Right lobe of liver (tissue), 6 donors: ENCODE results near the gene SIK3. TPM values are rescaled to one million over a fixed set of nuclear protein-coding genes. Genes with fewer than 3 reads are reported as not detected.

Experiments used
- ATAC-seq, 4 donors: fragments of 200-7000 bp; cut with Tn5 transposase; one replicate each; pipeline ENCODE4 v1.9.1; 2020; ENCODE audit warnings: mild to moderate bottlenecking in 4 of 4, moderate library complexity in 4 of 4
- DNase-seq, 3 donors: peaks; one replicate each; pipeline ENCODE4 v3.0.0-alpha.2; 2020
- H3K27ac ChIP-seq, 3 donors: fragments of 200-600 bp; one replicate each; pipeline ENCODE4 v1.8.0; 2022
- H3K27me3 ChIP-seq, 2 donors: fragments of 200-600 bp; one replicate each; pipeline ENCODE4 v1.8.0; 2022
- H3K36me3 ChIP-seq, 4 donors: fragments of 200-600 bp; sonication (generic) in 1 of 4; one replicate each; pipeline versions ENCODE4 v1.5.1 to v1.8.0; 2017 to 2022; ENCODE audit warnings: control low read depth in 1 of 4
- H3K4me1 ChIP-seq, 4 donors: fragments of 200-600 bp; sonication (generic) in 1 of 4; one replicate each; pipeline versions ENCODE4 v1.5.1 to v1.8.0; 2017 to 2022; ENCODE audit warnings: control low read depth in 1 of 4
- H3K4me3 ChIP-seq, 3 donors: fragments of 200-600 bp; one replicate each; pipeline ENCODE4 v1.8.0; 2022
- H3K9me3 ChIP-seq, 4 donors: fragments of 200-600 bp; sonication (generic) in 1 of 4; one replicate each; pipeline versions ENCODE4 v1.5.1 to v1.8.0; 2017 to 2022; ENCODE audit warnings: control low read depth in 1 of 4
- CTCF ChIP-seq, 4 donors: fragments of 200-600 bp in 3 of 4; fragments of 450-650 bp in 1 of 4; IDR thresholded peaks; one replicate each; pipeline versions ENCODE4 v1.5.1 to v1.8.0; 2016 to 2022; ENCODE audit warnings: antibody characterized with exemption in 4 of 4, mild to moderate bottlenecking in 2 of 4
- POLR2A ChIP-seq: fragments of 450-650 bp; IDR thresholded peaks from one replicate; pipeline ENCODE4 v1.6.1; 2017; ENCODE audit warnings: antibody characterized with exemption, mild to moderate bottlenecking
- WGBS: methylation state at CpG from one replicate; pipeline ENCODE4 v1.1.6; 2018; ENCODE audit warnings: low coverage, low lambda C conversion rate; ENCODE audit not compliant: insufficient coverage; ENCODE audit errors: missing lambda C conversion rate; 5-methylcytosine and 5-hydroxymethylcytosine counted together
- intact Hi-C, 2 donors: fragments of 100-400 bp; cut with DNase I; formaldehyde crosslinking; loops; one replicate each; pipeline versions ENCODE4 v1.11.2 to v1.14.1; 2022
- total RNA-seq, 6 experiments: library from RNA; depleted of rRNA in 2 of 6; stranded (reverse); fragments of >200 nt in 2 of 6; fragmentation: NEBNext Ultra II Directional in 3 of 6; extraction: Animal tissue kit (Norgen Biotek cat#: 25700) in 3 of 6; gene quantifications; one replicate each; pipeline versions ENCODE4 v1.1.0 to v1.2.4, GENCODE V29; 2016 to 2023
- donor health status: DM: no; HTN: yes; CAD: no.
- donor health status: DM: no; HTN: no; CAD: no.
- donor health status: DM: no; HTN: no; CAD: no.
- donor health status: DM: no; HTN: yes; CAD: no.
- donor health status: DM: no; HTN: yes; CAD: no.

The SIK3 gene
- total RNA-seq, 6 experiments from 2014 or later = 22.0 to 35.4 (median 26.8) TPM

GRCh38 chr11:116855413-116855812 is 242.8 kb downstream of the SIK3 start:
- H3K4me1 ChIP-seq = peaks cover 0 to 31% (median 14%) of the 10 kb centered on the region in 4 donors
- H3K4me3 ChIP-seq = no peak overlapping the region

DNA sequence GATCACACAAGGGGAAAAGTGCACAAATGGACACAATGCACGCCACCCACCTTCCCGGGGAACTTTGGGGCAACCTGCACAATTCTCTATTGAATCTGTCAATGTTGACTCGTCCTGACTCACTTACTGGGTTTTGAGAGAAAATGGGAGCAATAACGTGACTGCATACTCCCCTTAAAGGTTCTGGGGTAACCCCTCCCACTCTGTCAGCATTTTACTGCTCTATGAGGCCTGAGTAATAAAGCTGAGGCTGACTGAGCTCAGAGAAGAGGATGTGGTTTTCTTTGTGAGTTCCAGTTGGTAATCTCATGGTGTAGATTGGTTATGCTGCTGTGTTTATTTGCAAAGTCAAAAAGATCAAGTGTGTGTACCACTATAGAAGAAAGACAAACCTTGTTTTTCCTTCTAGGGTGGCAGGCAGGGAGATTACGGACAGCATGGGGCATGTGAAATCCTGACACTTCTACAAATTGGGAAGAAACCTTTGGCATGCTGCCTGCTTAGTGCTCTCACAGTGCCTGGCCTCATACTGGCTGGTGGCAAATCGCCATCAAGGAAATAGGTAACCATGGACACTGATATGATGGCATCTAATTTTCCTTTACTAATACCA is 244.7 kb downstream of the SIK3 start:
- Histone ChIP-seq H3K4me1 (peaks cover 0 to 31% (median 14%) of the 10 kb centered on the region in 4 donors), H3K27me3 (no peaks in the 10 kb centered on the region), H3K27ac (no peak overlapping the region), H3K36me3 (peaks cover 0 to 17% (median 3%) of the 10 kb centered on the region in 4 donors), H3K9me3 (no peaks in the 10 kb centered on the region), H3K4me3 (no peak overlapping the region)
- DNase-seq (no peak), ATAC-seq (peak; percentile 40 to 49 (median 45))
- intact Hi-C loops = loop anchor here in 1 of 2 donors (10.0 kb wide), 1 partner anchor 371 kb away; no protein-coding TSS in a partner anchor
- TF ChIP-seq CTCF (IDR thresholded peaks at IDR 0.05) (no peak), POLR2A (no peak)
- WGBS = 52% methylated on average over 6 of the region's 6 CpGs

More at GRCh38 chr11:116855413-116855812, 242.8 kb downstream of the SIK3 start:
- no peak for ATAC-seq
- TF ChIP-seq CTCF (IDR thresholded peaks at IDR 0.05) = no peak
- TF ChIP-seq POLR2A = no peak
- Histone ChIP-seq H3K27me3 (no peaks in the 10 kb centered on the region), H3K9me3 (no peaks in the 10 kb centered on the region), H3K27ac (no peak overlapping the region), H3K36me3 (peaks cover 0 to 22% (median 0%) of the 10 kb centered on the region in 4 donors)
- DNase-seq = no peak
- intact Hi-C loops = loop anchor here in 1 of 2 donors (10.0 kb wide), 1 partner anchor 369 kb away; no protein-coding TSS in a partner anchor
- WGBS = 70% methylated on average over 7 of the region's 7 CpGs

DNA sequence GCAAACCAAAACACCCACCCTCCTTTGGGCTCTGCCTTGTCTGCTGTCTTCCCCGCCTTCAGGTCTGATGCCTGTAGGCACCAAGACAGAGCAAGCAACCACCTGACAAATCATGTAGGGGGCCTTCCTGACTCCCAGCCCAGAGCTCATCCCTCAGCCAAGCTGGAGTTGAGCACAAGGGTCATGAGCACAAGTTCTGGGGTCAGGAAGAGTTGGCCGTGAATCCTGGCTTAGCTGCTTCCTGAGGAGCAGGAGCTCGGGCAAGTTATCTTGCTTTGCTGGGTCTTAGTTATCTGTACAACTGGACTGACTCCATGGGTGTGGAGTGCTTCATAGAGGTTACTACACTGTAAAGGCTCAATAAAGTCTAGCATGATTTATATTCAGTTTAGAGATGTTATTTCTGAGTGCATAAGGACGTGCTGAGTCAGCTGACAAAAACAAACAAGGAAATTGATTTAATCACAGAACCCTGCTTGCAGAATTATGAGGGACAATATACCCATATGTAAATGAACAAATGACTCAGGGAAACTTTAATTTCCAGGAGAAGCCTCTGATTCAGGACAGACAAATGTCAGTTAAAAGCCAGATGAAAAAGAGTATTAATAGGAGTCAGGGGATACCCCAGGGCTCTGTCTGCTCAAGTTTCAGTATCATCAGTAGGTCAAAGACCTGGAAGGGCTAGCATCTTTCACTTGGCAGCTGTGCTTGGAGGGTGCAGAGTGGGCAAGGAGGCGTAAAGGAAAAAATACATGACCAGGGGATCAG is 245.8 kb downstream of the SIK3 start:
- Histone ChIP-seq H3K36me3 (peaks cover 0 to 15% (median 6%) of the 10 kb centered on the region in 4 donors), H3K4me1 (peaks cover 0 to 31% (median 11%) of the 10 kb centered on the region in 4 donors), H3K27ac (peak overlapping the region in 1 of 3 donors; percentile 9), H3K27me3 (no peaks in the 10 kb centered on the region), H3K9me3 (no peaks in the 10 kb centered on the region), H3K4me3 (no peak overlapping the region)
- WGBS = 26% methylated on average over 5 of the region's 5 CpGs
- DNase-seq (no peak), ATAC-seq (peak; percentile 54 to 59 (median 56))
- TF ChIP-seq POLR2A (no peak), CTCF (IDR thresholded peaks at IDR 0.05) (no peak)
- intact Hi-C loops = loop anchor here in 1 of 2 donors (10.0 kb wide), 1 partner anchor 372 kb away; no protein-coding TSS in a partner anchor

DNA sequence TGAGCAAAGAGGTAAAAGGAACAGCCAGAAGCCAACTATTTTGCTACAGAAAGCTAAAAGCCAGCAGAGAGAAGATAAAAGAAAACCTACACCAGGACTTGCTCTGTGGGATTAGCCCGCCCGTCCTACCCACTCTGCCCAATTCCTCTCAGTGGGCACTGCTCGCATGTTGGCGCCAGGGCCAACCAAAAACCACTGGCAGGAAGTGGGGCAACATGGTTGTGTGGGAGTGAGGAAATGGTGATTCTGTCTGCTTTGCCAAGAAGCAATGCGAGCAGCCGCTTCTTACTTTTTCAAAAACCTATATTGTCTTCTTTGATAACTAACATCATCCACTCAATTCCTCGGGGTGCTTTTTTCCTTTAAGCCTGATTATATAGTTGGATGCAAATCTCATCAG is 246.6 kb downstream of the SIK3 start:
- H3K27ac ChIP-seq = no peak overlapping the region
- peaks cover 0 to 23% (median 7%) of the 10 kb centered on the region in 4 donors for H3K36me3 ChIP-seq
- no peak for TF ChIP-seq POLR2A
- TF ChIP-seq CTCF (IDR thresholded peaks at IDR 0.05) = no peak
- ATAC-seq (peak in 1 of 4 donors; percentile 25), DNase-seq (no peak)
- H3K4me1 ChIP-seq = peaks cover 0 to 23% (median 8%) of the 10 kb centered on the region in 4 donors
- H3K9me3 ChIP-seq = no peaks in the 10 kb centered on the region
- intact Hi-C loops = loop anchor here in 1 of 2 donors (10.0 kb wide), 1 partner anchor 373 kb away; no protein-coding TSS in a partner anchor
- no peaks in the 10 kb centered on the region for H3K27me3 ChIP-seq
- WGBS = 52% methylated on average over 7 of the region's 7 CpGs
- no peak overlapping the region for H3K4me3 ChIP-seq
